Stimulated activated naive CD8-positive, alpha-beta T cell treated with anti-CD3 and anti-CD28 coated beads, Interleukin-15, amount 100 ng/mL, for 72 hours (primary cell): ENCODE data around the gene HMX1.
A peak's percentile ranks its signal among the peaks of the same experiment; 100 is the strongest.

ENCODE experiments used
- ATAC-seq: fragments of 150-1000 bp; cut with Tn5 transposase; 2 replicates; pipeline ENCODE4 v1.10.0; 2021; ENCODE audit warnings: mild to moderate bottlenecking, moderate library complexity
- DNase-seq, 2 donors: peaks; one replicate each; pipeline ENCODE4 v3.0.0; 2021 to 2022
- H3K27ac Mint-ChIP-seq, 2 donors: one replicate each; pipeline ENCODE4 v1.8.0; 2022; ENCODE audit warnings: mild to moderate bottlenecking in 2 of 2, mixed read lengths in 2 of 2, moderate library complexity in 2 of 2
- H3K27me3 Mint-ChIP-seq: one replicate; pipeline ENCODE4 v1.8.0; 2022; ENCODE audit warnings: mixed read lengths
- H3K4me1 Mint-ChIP-seq: one replicate; pipeline ENCODE4 v1.8.0; 2022; ENCODE audit warnings: mild to moderate bottlenecking, mixed read lengths
- H3K4me3 Mint-ChIP-seq, 2 donors: one replicate each; pipeline ENCODE4 v1.8.0; 2022; ENCODE audit warnings: mild to moderate bottlenecking in 2 of 2, mixed read lengths in 2 of 2, moderate library complexity in 1 of 2
- H3K9me3 Mint-ChIP-seq, 2 donors: one replicate each; pipeline ENCODE4 v1.8.0; 2022; ENCODE audit warnings: mixed read lengths in 2 of 2

The HMX1 gene

GRCh38 chr4:8871417-8872401, at the start of gene HMX1:
HMX1 (minus strand) TSS chr4:8871839; CDS start chr4:8871614, 225 bp downstream.
- peaks cover 30% of the 10 kb centered on the region for H3K4me1 Mint-ChIP-seq
- no peak for DNase-seq
- no peak for ATAC-seq
- peaks cover 5 to 8% of the 10 kb centered on the region in 2 donors for H3K9me3 Mint-ChIP-seq
- peak within 1 kb of the TSS in 1 of 2 donors; percentile 54 for H3K27ac Mint-ChIP-seq
- H3K4me3 Mint-ChIP-seq: no peak within 1 kb of the TSS
- peaks cover 88% of the 10 kb centered on the region for H3K27me3 Mint-ChIP-seq

DNA sequence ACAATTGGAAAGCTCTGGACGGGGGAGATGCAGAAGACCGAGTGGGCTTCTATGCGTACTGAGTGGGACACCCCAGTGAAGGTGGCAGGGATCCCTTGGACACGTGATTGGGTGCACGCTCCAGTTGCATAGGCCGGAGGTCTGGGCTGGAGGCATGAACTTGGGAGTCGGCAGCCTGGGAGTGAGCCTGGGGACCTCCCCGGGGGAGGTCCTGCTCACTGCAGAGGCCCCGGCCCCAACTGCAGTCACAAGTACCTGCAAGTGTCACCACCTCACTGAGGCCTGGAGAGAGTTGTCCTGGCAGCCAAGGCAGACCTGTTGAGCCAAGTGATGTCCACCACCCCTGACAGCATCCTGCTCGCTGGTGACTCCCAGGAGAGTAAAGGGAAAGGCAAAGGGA, 49.3 kb upstream of the HMX1 start:
- Mint-ChIP-seq H3K27me3 (peaks cover 48% of the 10 kb centered on the region), H3K4me3 (no peak overlapping the region)

DNA sequence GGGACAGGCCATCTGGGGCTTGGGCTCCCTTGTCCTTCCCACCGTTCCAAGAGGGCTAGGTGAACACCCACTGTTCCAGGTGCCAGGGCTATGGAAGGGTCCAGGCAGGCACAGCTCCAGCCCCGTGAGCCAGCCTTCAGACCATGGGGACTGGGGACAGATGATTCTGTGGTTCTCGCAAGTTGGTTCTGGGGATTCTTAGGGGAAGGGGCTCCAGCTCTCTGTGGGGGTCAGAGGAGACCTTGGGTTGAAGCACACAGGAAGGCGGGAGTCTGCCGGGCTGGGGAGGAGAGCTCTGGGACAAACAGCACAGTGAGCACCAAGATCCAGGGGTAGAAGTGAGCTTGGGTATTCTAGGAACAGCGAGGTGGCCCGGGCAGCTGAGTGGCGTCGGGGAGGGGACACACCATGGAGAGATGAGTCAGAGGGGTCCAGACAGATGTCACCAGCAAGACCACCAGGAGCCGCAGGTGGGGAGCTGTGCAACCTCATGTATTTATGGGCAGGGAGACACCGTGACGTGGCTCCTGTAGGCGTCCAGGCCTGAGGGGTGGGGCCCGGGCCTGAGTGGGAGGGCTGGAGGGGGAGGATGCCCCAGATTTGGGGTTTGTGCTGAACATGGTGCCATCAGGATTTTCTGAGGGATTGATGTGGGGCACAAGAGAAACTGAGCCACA, 48.8 kb upstream of the HMX1 start:
- ATAC-seq (no peak), DNase-seq (peak in 1 of 2 donors; percentile 6)
- H3K27me3 Mint-ChIP-seq: peaks cover 48% of the 10 kb centered on the region
- peak overlapping the region in 1 of 2 donors; percentile 57 for H3K27ac Mint-ChIP-seq
- H3K4me1 Mint-ChIP-seq: peaks cover 9% of the 10 kb centered on the region
- H3K4me3 Mint-ChIP-seq: no peak overlapping the region
- H3K9me3 Mint-ChIP-seq: peaks cover 8 to 18% of the 10 kb centered on the region in 2 donors

More for the DNA sequence above, 49.3 kb upstream of the HMX1 start:
- Mint-ChIP-seq H3K9me3 (peaks cover 8 to 18% of the 10 kb centered on the region in 2 donors), H3K4me1 (peaks cover 9% of the 10 kb centered on the region), H3K27ac (no peak overlapping the region)
- ATAC-seq: no peak
- DNase-seq: peak in 1 of 2 donors; percentile 2

DNA sequence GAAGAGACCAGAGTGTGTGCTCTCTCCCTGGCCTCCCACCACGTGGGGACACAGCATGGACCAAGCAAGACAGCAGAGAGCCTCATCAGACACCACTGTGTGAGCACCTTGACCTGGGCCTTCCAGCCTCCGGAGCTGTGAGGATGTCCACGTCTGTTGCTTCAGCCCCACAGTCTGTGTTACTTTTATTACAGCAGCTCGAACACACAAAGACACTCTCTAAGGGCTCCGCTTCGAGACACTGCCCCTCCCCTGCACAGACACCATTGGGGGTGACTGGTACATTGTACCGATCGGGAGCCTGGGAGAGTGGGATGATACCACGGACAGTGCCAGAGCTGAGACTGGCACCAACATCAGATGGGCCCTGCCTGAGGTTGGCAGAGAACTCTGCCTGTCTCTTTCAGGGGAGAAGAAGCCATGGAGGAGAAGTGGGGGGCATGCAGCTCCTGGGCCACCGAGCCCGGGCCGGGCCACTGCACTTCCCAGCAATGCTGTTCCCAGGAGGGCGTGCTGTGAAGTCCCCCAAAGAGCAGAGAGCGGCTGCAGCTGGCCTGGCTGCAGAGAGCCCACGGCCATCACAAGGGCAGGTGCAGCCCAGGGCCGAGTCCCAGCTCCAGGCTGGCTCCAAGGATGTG, 48.1 kb upstream of the HMX1 start:
- Mint-ChIP-seq H3K4me3 (no peak overlapping the region), H3K27ac (no peak overlapping the region), H3K9me3 (peaks cover 8 to 18% of the 10 kb centered on the region in 2 donors), H3K27me3 (peaks cover 48% of the 10 kb centered on the region), H3K4me1 (peaks cover 9% of the 10 kb centered on the region)
- ATAC-seq: no peak
- peak in 1 of 2 donors; percentile 5 for DNase-seq

- H3K9me3 Mint-ChIP-seq: peaks cover 2 to 3% of the 10 kb centered on the region in 2 donors
- no peak overlapping the region for H3K4me3 Mint-ChIP-seq
- H3K27me3 Mint-ChIP-seq: peaks cover 48% of the 10 kb centered on the region
- H3K27ac Mint-ChIP-seq: no peak overlapping the region
- ATAC-seq: peak; percentile 75
- DNase-seq: peak; percentile 66 to 73
- peaks cover 9% of the 10 kb centered on the region for H3K4me1 Mint-ChIP-seq
These were observed 46.5 kb upstream of the HMX1 start for GRCh38 chr4:8917868-8918783.

DNA sequence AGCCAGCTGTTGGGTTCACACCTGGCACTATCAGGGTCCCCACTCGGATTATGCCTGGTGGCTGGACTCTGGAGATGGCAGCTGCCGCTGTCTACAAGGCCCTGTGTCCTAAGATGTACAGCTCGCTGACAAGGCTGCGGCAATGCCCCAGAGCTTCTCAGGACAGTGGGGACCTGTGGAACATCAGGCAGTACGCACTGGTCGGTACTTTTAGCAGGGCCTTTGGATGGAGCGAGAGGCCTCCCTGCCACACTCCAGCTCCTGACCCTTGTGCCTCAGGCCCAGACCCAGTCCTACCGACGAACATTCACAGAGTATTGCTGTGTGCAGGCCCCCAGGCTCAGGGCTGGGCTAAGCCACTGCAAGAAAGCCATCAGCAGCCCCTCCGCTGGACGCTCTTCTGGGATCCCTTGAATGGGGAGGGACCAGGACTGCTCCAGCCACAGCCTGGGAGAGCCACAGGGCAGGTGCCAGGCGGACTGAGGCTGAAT, 45.7 kb upstream of the HMX1 start:
- DNase-seq (peak in 1 of 2 donors; percentile 6), ATAC-seq (no peak)
- Mint-ChIP-seq H3K9me3 (no peaks in the 10 kb centered on the region), H3K27me3 (peaks cover 48% of the 10 kb centered on the region), H3K27ac (no peak overlapping the region), H3K4me3 (no peak overlapping the region), H3K4me1 (peaks cover 9% of the 10 kb centered on the region)

- ATAC-seq: no peak
- Mint-ChIP-seq H3K9me3 (no peaks in the 10 kb centered on the region), H3K4me1 (peaks cover 9% of the 10 kb centered on the region), H3K4me3 (no peak overlapping the region), H3K27me3 (peaks cover 44% of the 10 kb centered on the region), H3K27ac (no peak overlapping the region)
- DNase-seq: peak in 1 of 2 donors; percentile 4
These were observed 45.3 kb upstream of the HMX1 start for GRCh38 chr4:8916906-8917305.

DNA sequence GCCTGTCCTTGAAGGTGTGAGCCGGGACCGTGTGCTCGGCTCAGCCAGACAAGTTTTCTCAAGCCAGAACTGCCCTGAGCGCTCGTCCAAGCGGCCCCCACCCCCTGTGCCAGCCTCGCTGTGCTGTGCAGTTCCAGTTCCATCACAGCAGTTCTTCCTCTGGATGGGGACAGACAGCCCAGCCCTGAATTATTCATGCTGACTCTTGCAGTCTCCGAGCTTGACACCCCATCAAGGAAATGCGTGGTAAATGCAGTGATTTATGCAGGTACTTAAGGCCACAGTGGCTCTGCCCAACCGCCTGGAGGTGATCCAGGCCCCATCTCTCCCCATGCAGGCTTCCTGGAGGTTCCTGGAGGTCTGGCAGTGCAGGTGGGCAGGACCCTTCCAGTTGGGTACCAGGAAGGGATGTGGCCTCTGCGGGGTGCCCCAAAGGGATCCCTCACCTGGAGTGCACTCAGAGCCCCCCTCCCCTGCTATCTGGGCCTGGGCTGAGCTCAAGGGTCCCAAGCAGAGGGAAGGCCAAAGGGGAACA, 44.8 kb upstream of the HMX1 start:
- no peak overlapping the region for H3K4me3 Mint-ChIP-seq
- peaks cover 41% of the 10 kb centered on the region for H3K27me3 Mint-ChIP-seq
- ATAC-seq: no peak
- H3K9me3 Mint-ChIP-seq: no peaks in the 10 kb centered on the region
- peak in 1 of 2 donors; percentile 4 for DNase-seq
- H3K27ac Mint-ChIP-seq: no peak overlapping the region
- peaks cover 9% of the 10 kb centered on the region for H3K4me1 Mint-ChIP-seq

DNA sequence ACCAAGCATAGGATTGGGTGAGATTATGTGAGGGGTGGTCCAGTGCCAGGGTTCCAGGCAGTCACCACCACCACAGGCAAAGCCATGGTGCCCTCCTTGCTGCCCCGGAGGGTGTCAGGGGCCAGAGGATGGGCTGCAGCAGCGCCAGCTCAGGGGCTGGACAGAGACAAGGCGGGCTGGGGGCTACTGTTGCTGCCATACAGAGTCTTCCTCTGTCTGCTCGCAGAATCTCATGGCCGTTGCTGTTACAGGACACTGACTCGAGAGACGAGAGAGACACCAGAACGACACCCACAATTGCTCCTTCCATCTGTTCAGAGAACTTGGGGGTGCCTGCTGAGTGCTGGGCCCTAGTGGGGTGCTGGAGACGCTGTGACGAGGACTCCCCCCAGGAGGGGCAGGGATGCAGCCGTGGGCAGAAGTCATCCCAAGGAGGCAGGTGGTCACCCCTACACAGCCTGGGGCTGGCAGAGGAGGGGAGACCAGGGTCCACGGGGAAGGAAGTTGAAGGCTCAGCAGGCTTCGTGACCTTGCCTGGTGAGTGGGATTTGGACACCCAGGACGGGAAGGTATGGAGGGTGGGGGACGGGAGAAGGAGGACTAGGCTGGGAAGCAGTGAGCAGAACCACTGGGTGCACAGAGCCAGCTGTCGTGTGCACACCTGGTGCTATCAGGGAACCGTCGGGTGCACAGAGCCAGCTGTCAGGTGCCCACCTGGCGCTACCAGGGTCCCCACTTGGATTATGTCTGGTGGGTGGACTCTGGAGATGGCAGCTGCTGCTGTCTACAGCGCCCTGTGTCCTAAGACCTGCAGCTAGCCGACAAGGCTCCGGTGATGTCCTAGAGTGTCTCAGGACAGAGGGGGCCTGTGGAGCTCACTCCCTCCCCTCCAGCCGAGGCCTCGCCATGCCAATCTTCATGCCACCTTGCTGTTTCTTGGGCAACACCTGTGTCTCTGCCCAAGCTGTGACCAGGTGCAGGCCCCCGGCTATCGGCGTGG, 43.9 kb upstream of the HMX1 start:
- Mint-ChIP-seq H3K27me3 (peaks cover 33% of the 10 kb centered on the region), H3K4me3 (no peak overlapping the region), H3K4me1 (peaks cover 9% of the 10 kb centered on the region), H3K27ac (no peak overlapping the region), H3K9me3 (no peaks in the 10 kb centered on the region)
- ATAC-seq (no peak), DNase-seq (peak in 1 of 2 donors; percentile 7)

- H3K4me3 Mint-ChIP-seq: no peak overlapping the region
- H3K27ac Mint-ChIP-seq: no peak overlapping the region
- DNase-seq (peak in 1 of 2 donors; percentile 1), ATAC-seq (no peak)
- H3K4me1 Mint-ChIP-seq: peaks cover 9% of the 10 kb centered on the region
- peaks cover 24% of the 10 kb centered on the region for H3K27me3 Mint-ChIP-seq
- no peaks in the 10 kb centered on the region for H3K9me3 Mint-ChIP-seq
These were observed 43.0 kb upstream of the HMX1 start for GRCh38 chr4:8914461-8915171.

GRCh38 chr4:8913858-8914460, 42.3 kb upstream of the HMX1 start:
- peaks cover 18% of the 10 kb centered on the region for H3K27me3 Mint-ChIP-seq
- H3K9me3 Mint-ChIP-seq: no peaks in the 10 kb centered on the region
- peak in 1 of 2 donors; percentile 2 for DNase-seq
- H3K4me3 Mint-ChIP-seq: no peak overlapping the region
- peaks cover 5% of the 10 kb centered on the region for H3K4me1 Mint-ChIP-seq
- ATAC-seq: no peak
- no peak overlapping the region for H3K27ac Mint-ChIP-seq

- DNase-seq (peak in 1 of 2 donors; percentile 1), ATAC-seq (no peak)
- Mint-ChIP-seq H3K27me3 (peaks cover 11% of the 10 kb centered on the region), H3K4me1 (no peaks in the 10 kb centered on the region), H3K9me3 (no peaks in the 10 kb centered on the region), H3K27ac (no peak overlapping the region), H3K4me3 (no peak overlapping the region)
These were observed 41.6 kb upstream of the HMX1 start for GRCh38 chr4:8913121-8913857.
